ENCODE measurements around the gene MRPL28. TPM values are rescaled to one million over a fixed set of nuclear protein-coding genes. Genes with fewer than 3 reads are reported as not detected.
A peak's percentile ranks its signal among the peaks of the same experiment; 100 is the strongest.
"Not testable (repeated sequence)": the region's sequence is repeated elsewhere in the genome, so short reads cannot be mapped to it uniquely, and the experiment has no call there.

Gene MRPL28
- total RNA-seq, 1 donor from 2014 or later = 92.5 TPM

- H3K4me1 Mint-ChIP-seq (ENCODE audit: low read depth) = peaks cover 29% of the 10 kb centered on the region
- H3K27me3 Mint-ChIP-seq (ENCODE audit: low read depth); H3K36me3 Mint-ChIP-seq (ENCODE audit: low read depth); DNase-seq (ENCODE audit: low spot score); H3K27ac Mint-ChIP-seq; H3K4me3 Mint-ChIP-seq (ENCODE audit: low read depth); H3K9me3 Mint-ChIP-seq; intact Hi-C loops (cut with micrococcal nuclease): not testable (repeated sequence)
Observed at GRCh38 chr16:331181-331814, 39.0 kb downstream of the MRPL28 start.

- Mint-ChIP-seq H3K36me3 (ENCODE audit: low read depth) (peaks cover 7% of the 10 kb centered on the region), H3K4me3 (ENCODE audit: low read depth) (no peak overlapping the region), H3K9me3 (no peaks in the 10 kb centered on the region), H3K4me1 (ENCODE audit: low read depth) (peaks cover 27% of the 10 kb centered on the region), H3K27ac (no peak overlapping the region), H3K27me3 (ENCODE audit: low read depth) (no peaks in the 10 kb centered on the region)
- intact Hi-C loops (cut with micrococcal nuclease) = no loop called here
- DNase-seq (ENCODE audit: low spot score) = no peak
Observed at GRCh38 chr16:330741-331140, 39.6 kb downstream of the MRPL28 start.

- Mint-ChIP-seq H3K4me3 (ENCODE audit: low read depth) (peak overlapping the region; percentile 34), H3K9me3 (no peaks in the 10 kb centered on the region), H3K4me1 (ENCODE audit: low read depth) (peaks cover 29% of the 10 kb centered on the region), H3K27me3 (ENCODE audit: low read depth) (no peaks in the 10 kb centered on the region), H3K27ac (peak overlapping the region; percentile 13), H3K36me3 (ENCODE audit: low read depth) (peaks cover 5% of the 10 kb centered on the region)
- no peak for DNase-seq (ENCODE audit: low spot score)
- intact Hi-C loops (cut with micrococcal nuclease) = no loop called here
Observed at GRCh38 chr16:325375-326145, 44.8 kb downstream of the MRPL28 start.

- H3K27me3 Mint-ChIP-seq (ENCODE audit: low read depth) = no peaks in the 10 kb centered on the region
- peaks cover 32% of the 10 kb centered on the region for H3K4me1 Mint-ChIP-seq (ENCODE audit: low read depth)
- intact Hi-C loops (cut with micrococcal nuclease) = no loop called here
- DNase-seq (ENCODE audit: low spot score) = peak; percentile 71
- peaks cover 6% of the 10 kb centered on the region for H3K36me3 Mint-ChIP-seq (ENCODE audit: low read depth)
- peak overlapping the region; percentile 37 for H3K4me3 Mint-ChIP-seq (ENCODE audit: low read depth)
- H3K9me3 Mint-ChIP-seq = no peaks in the 10 kb centered on the region
- peak overlapping the region; percentile 47 for H3K27ac Mint-ChIP-seq
Observed at GRCh38 chr16:324451-325334, 45.6 kb downstream of the MRPL28 start.

GRCh38 chr16:324201-324450, 46.2 kb downstream of the MRPL28 start:
- H3K27ac Mint-ChIP-seq = no peak overlapping the region
- peaks cover 34% of the 10 kb centered on the region for H3K4me1 Mint-ChIP-seq (ENCODE audit: low read depth)
- H3K27me3 Mint-ChIP-seq (ENCODE audit: low read depth) = no peaks in the 10 kb centered on the region
- DNase-seq (ENCODE audit: low spot score) = no peak
- intact Hi-C loops (cut with micrococcal nuclease) = no loop called here
- no peaks in the 10 kb centered on the region for H3K9me3 Mint-ChIP-seq
- peak overlapping the region; percentile 37 for H3K4me3 Mint-ChIP-seq (ENCODE audit: low read depth)
- H3K36me3 Mint-ChIP-seq (ENCODE audit: low read depth) = peaks cover 8% of the 10 kb centered on the region

GRCh38 chr16:322476-323143, 47.7 kb downstream of the MRPL28 start:
- intact Hi-C loops (cut with micrococcal nuclease) = no loop called here
- Mint-ChIP-seq H3K9me3 (no peaks in the 10 kb centered on the region), H3K27me3 (ENCODE audit: low read depth) (no peaks in the 10 kb centered on the region), H3K36me3 (ENCODE audit: low read depth) (peaks cover 22% of the 10 kb centered on the region), H3K27ac (no peak overlapping the region), H3K4me3 (ENCODE audit: low read depth) (no peak overlapping the region), H3K4me1 (ENCODE audit: low read depth) (peaks cover 48% of the 10 kb centered on the region)
- DNase-seq (ENCODE audit: low spot score) = no peak

GRCh38 chr16:321532-321931, 48.8 kb downstream of the MRPL28 start:
- no peak overlapping the region for H3K27ac Mint-ChIP-seq
- intact Hi-C loops (cut with micrococcal nuclease) = no loop called here
- H3K4me1 Mint-ChIP-seq (ENCODE audit: low read depth) = peaks cover 49% of the 10 kb centered on the region
- peaks cover 23% of the 10 kb centered on the region for H3K36me3 Mint-ChIP-seq (ENCODE audit: low read depth)
- H3K4me3 Mint-ChIP-seq (ENCODE audit: low read depth) = no peak overlapping the region
- DNase-seq (ENCODE audit: low spot score) = no peak
- no peaks in the 10 kb centered on the region for H3K9me3 Mint-ChIP-seq
- no peaks in the 10 kb centered on the region for H3K27me3 Mint-ChIP-seq (ENCODE audit: low read depth)

- H3K9me3 Mint-ChIP-seq = no peaks in the 10 kb centered on the region
Observed at GRCh38 chr16:320206-320605, 50.1 kb downstream of the MRPL28 start.

GRCh38 chr16:318628-319027, 51.7 kb downstream of the MRPL28 start:
- no peak overlapping the region for H3K27ac Mint-ChIP-seq
- no peak overlapping the region for H3K4me3 Mint-ChIP-seq (ENCODE audit: low read depth)
- intact Hi-C loops (cut with micrococcal nuclease) = no loop called here
- no peaks in the 10 kb centered on the region for H3K9me3 Mint-ChIP-seq
- no peaks in the 10 kb centered on the region for H3K27me3 Mint-ChIP-seq (ENCODE audit: low read depth)
- H3K36me3 Mint-ChIP-seq (ENCODE audit: low read depth) = peaks cover 23% of the 10 kb centered on the region
- peaks cover 34% of the 10 kb centered on the region for H3K4me1 Mint-ChIP-seq (ENCODE audit: low read depth)
- no peak for DNase-seq (ENCODE audit: low spot score)

More at GRCh38 chr16:320206-320605, 50.1 kb downstream of the MRPL28 start:
- Mint-ChIP-seq H3K27ac (peak overlapping the region; percentile 21), H3K4me3 (ENCODE audit: low read depth) (no peak overlapping the region), H3K4me1 (ENCODE audit: low read depth) (peaks cover 44% of the 10 kb centered on the region), H3K27me3 (ENCODE audit: low read depth) (no peaks in the 10 kb centered on the region), H3K36me3 (ENCODE audit: low read depth) (peaks cover 23% of the 10 kb centered on the region)
- intact Hi-C loops (cut with micrococcal nuclease) = no loop called here
- no peak for DNase-seq (ENCODE audit: low spot score)

GRCh38 chr16:317583-317982, 52.8 kb downstream of the MRPL28 start:
- Mint-ChIP-seq H3K27me3 (ENCODE audit: low read depth) (no peaks in the 10 kb centered on the region), H3K4me3 (ENCODE audit: low read depth) (no peak overlapping the region), H3K4me1 (ENCODE audit: low read depth) (peaks cover 34% of the 10 kb centered on the region), H3K9me3 (no peaks in the 10 kb centered on the region), H3K36me3 (ENCODE audit: low read depth) (peaks cover 26% of the 10 kb centered on the region), H3K27ac (no peak overlapping the region)
- DNase-seq (ENCODE audit: low spot score) = no peak
- intact Hi-C loops (cut with micrococcal nuclease) = no loop called here
